Activated naive CD8-positive, alpha-beta T cell treated with anti-CD3 and anti-CD28 coated beads for 36 hours (primary cell): ENCODE data around the gene DPH6. TPM values are rescaled to one million over a fixed set of nuclear protein-coding genes. Genes with fewer than 3 reads are reported as not detected.

Source experiments
- DNase-seq: peaks from one replicate; pipeline ENCODE4 v3.0.0; 2021
- H3K27ac Mint-ChIP-seq: one replicate; pipeline ENCODE4 v1.8.0; 2022; ENCODE audit warnings: mild to moderate bottlenecking, moderate library complexity, mixed read lengths
- H3K27me3 Mint-ChIP-seq: one replicate; pipeline ENCODE4 v1.8.0; 2022; ENCODE audit warnings: mild to moderate bottlenecking, mixed read lengths
- H3K36me3 Mint-ChIP-seq: one replicate; pipeline ENCODE4 v1.8.0; 2021; ENCODE audit warnings: mild to moderate bottlenecking, mixed read lengths
- H3K4me1 Mint-ChIP-seq: one replicate; pipeline ENCODE4 v1.8.0; 2021; ENCODE audit warnings: mixed read lengths
- H3K4me3 Mint-ChIP-seq: one replicate; pipeline ENCODE4 v1.8.0; 2022; ENCODE audit warnings: mild to moderate bottlenecking, moderate library complexity, mixed read lengths
- H3K9me3 Mint-ChIP-seq: one replicate; pipeline ENCODE4 v1.8.0; 2022; ENCODE audit warnings: mixed read lengths
- total RNA-seq, 2 experiments: library from RNA; stranded (reverse); gene quantifications; one replicate each; pipeline ENCODE4 v1.2.3, GENCODE V29; 2021

Gene DPH6
- total RNA-seq, 2 experiments from 2014 or later = 9.8 to 13.1 TPM

DNA sequence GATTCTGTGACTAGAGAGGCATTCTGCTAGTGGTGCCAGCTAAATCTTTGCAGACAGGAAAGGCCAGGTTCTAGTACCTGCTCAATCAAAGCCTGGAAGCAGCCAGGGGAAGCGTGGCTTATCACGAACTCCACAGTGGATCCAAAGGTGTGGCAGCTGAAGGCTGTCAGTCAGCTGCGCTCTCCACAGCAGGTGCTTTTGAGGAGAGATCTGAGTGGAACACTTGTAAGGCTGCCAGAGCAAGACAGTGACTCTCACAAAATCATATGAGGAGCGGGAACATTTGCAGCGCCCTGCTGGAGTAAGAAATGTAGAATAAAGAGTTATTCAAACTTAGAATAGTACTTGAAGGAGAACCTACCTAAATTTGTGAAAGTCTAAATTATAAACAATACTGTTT, 5.0 kb upstream of the DPH6 start:
- Mint-ChIP-seq H3K27ac (no peak overlapping the region), H3K27me3 (no peaks in the 10 kb centered on the region), H3K36me3 (no peaks in the 10 kb centered on the region), H3K9me3 (no peaks in the 10 kb centered on the region), H3K4me1 (peaks cover 11% of the 10 kb centered on the region), H3K4me3 (no peak overlapping the region)
- no peak for DNase-seq

DNA sequence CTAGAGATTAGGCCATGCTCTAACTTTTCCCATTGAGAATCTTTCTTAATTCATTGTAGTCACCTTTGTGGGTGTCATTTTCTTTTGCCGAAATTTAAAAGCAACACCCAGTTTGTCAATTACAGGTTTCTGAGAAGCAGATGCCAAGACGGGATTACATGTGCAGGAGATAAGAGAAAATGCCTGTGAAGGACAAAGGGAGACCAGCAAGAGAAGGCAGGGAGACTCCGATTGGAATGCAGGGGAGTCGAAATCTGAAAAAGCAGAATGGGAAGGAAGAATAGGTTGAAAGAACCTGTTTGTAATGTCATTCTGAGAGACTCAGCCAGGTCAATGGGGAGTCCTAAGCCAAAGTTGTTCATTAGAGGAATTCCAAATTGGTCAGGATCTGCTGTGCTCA, 3.6 kb upstream of the DPH6 start:
- Mint-ChIP-seq H3K9me3 (no peaks in the 10 kb centered on the region), H3K27ac (no peak overlapping the region), H3K4me1 (peaks cover 14% of the 10 kb centered on the region), H3K36me3 (no peaks in the 10 kb centered on the region), H3K27me3 (no peaks in the 10 kb centered on the region), H3K4me3 (no peak overlapping the region)
- DNase-seq = no peak

DNA sequence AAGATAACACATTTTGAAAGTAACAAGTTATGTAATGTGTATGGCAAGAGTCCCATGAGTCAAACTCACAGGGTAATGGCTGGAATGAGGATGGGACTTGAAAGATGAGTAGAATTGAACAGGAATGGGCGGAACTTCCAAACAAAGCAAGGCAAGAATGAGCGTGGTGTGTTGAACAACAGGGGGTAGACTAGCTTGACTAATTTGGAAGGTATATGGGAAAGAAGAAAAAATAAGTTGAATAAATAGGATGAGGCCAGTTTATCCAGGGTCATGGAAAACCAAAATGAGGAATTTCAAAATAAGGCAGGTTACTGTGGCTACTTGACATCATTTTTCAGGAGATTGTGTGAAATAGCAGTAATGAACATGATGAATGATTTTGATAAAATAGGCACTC, 2.5 kb upstream of the DPH6 start:
- Mint-ChIP-seq H3K27me3 (no peaks in the 10 kb centered on the region), H3K4me3 (no peak overlapping the region), H3K27ac (no peak overlapping the region), H3K4me1 (peaks cover 15% of the 10 kb centered on the region), H3K9me3 (no peaks in the 10 kb centered on the region), H3K36me3 (no peaks in the 10 kb centered on the region)
- DNase-seq = no peak

- Mint-ChIP-seq H3K27ac (no peak overlapping the region), H3K4me3 (no peak overlapping the region), H3K9me3 (no peaks in the 10 kb centered on the region)
These were observed 1.9 kb upstream of the DPH6 start for GRCh38 chr15:35547775-35548364.

GRCh38 chr15:35546511-35547381, 781 bp upstream of the DPH6 start:
- H3K27ac Mint-ChIP-seq = peak overlapping the region; percentile 96
- no peak for DNase-seq

More at GRCh38 chr15:35547775-35548364, 1.9 kb upstream of the DPH6 start:
- no peaks in the 10 kb centered on the region for H3K36me3 Mint-ChIP-seq
- DNase-seq = no peak
- H3K4me1 Mint-ChIP-seq = peaks cover 15% of the 10 kb centered on the region
- no peaks in the 10 kb centered on the region for H3K27me3 Mint-ChIP-seq

DNA sequence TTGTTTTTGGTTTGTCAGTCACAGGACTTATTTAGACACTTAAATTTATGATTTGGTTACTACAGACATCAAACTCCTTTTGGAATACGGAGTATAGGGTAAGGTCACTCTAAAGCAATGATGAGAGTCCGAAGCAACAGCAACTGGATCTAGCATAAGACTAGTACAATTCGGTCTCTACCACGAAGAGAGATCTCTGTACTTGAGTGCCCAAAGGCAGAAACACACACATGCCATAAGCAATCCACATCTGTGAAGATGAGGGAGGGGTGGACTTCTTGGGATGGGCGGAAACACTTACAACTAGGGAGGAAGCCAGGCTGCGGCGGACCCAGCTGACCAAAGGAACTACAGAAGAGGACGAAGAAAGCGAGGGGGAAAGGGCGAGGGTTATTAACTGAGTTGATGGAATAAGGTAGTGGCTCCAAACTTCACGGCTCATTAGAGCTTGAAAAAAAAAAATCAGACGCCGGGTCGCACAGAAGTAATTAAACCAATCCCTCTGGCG, 595 bp downstream of the DPH6 start:
- Mint-ChIP-seq H3K27ac (peak overlapping the region; percentile 96), H3K4me3 (peak overlapping the region; percentile 90), H3K9me3 (no peaks in the 10 kb centered on the region), H3K36me3 (peaks cover 5% of the 10 kb centered on the region), H3K27me3 (no peaks in the 10 kb centered on the region), H3K4me1 (peaks cover 15% of the 10 kb centered on the region)
- peak; percentile 11 for DNase-seq

More at GRCh38 chr15:35546511-35547381, 781 bp upstream of the DPH6 start:
- peak overlapping the region; percentile 90 for H3K4me3 Mint-ChIP-seq
- H3K27me3 Mint-ChIP-seq = no peaks in the 10 kb centered on the region
- H3K36me3 Mint-ChIP-seq = no peaks in the 10 kb centered on the region
- H3K4me1 Mint-ChIP-seq = peaks cover 15% of the 10 kb centered on the region
- no peaks in the 10 kb centered on the region for H3K9me3 Mint-ChIP-seq

DNA sequence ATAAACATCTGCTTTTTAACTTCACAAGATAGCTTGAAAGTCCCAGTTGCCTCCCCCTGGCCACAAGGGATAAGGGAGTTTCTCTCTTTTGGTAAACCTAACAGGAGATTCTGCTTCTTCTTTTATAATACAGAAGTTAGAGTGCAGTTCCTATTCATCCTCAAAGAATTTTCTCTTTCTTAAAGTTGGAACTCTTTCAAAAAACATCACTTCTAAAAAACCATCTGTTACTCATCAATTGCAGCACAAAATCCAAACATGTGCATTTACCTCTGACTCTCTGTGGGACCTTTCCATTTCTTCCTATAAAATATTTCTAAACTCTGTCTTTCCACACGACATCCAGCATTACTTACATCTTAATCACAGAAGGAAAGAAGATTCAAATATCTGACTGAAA, 5.1 kb downstream of the DPH6 start:
- peaks cover 7% of the 10 kb centered on the region for H3K36me3 Mint-ChIP-seq
- no peak overlapping the region for H3K27ac Mint-ChIP-seq

DNA sequence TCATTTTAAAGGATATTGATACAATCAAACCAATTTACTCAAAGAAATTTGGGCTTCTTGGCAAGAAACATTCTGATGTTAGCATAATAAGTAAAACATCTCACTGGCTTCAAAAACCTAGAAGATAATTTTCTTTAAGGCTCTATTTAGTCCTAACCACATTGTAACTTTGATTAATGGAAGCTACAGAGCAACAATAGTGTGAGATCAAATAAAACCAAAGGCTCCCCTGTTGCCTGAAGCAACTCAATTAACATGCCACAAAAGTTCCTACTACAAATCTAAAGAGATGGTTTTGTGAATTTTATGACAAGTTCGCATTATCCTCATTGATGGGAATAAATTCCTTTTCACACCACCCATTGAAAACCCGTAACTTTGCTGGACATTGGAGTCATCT, 5.9 kb downstream of the DPH6 start:
- no peak for DNase-seq
- H3K27me3 Mint-ChIP-seq = no peaks in the 10 kb centered on the region
- H3K27ac Mint-ChIP-seq = no peak overlapping the region
- peaks cover 7% of the 10 kb centered on the region for H3K36me3 Mint-ChIP-seq
- H3K4me1 Mint-ChIP-seq = peaks cover 6% of the 10 kb centered on the region
- H3K4me3 Mint-ChIP-seq = no peak overlapping the region
- no peaks in the 10 kb centered on the region for H3K9me3 Mint-ChIP-seq

More for the DNA sequence above, 5.1 kb downstream of the DPH6 start:
- no peaks in the 10 kb centered on the region for H3K9me3 Mint-ChIP-seq
- no peak overlapping the region for H3K4me3 Mint-ChIP-seq
- H3K4me1 Mint-ChIP-seq = peaks cover 4% of the 10 kb centered on the region
- no peaks in the 10 kb centered on the region for H3K27me3 Mint-ChIP-seq
- no peak for DNase-seq

DNA sequence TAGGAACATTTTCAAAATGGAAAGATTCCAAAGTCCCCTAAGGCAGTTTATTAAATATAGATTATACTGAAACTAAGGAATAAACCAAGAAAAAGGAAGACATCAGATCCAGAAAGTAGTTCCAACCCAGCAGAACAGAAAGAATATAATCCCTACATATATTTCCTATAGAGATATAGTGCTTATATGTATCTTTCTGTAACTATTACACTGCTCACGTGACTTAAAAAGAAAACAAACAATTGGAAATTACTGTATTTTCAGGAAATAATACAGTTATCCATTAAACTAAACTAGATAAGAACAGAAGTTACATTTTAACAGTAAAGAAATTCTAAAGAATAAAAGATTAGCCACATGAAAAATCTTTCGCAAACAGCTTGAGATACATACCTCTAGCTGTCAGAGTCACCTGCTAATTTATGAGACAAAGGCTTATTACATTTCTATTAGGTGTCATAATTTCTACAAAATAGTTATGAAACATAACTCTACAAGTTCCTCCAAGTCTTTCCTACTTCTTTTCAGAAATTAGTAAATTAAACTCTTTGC, 10.5 kb downstream of the DPH6 start:
- Mint-ChIP-seq H3K4me1 (peaks cover 10% of the 10 kb centered on the region), H3K27ac (no peak overlapping the region), H3K4me3 (no peak overlapping the region), H3K27me3 (no peaks in the 10 kb centered on the region), H3K9me3 (no peaks in the 10 kb centered on the region), H3K36me3 (peaks cover 19% of the 10 kb centered on the region)
- DNase-seq = no peak

DNA sequence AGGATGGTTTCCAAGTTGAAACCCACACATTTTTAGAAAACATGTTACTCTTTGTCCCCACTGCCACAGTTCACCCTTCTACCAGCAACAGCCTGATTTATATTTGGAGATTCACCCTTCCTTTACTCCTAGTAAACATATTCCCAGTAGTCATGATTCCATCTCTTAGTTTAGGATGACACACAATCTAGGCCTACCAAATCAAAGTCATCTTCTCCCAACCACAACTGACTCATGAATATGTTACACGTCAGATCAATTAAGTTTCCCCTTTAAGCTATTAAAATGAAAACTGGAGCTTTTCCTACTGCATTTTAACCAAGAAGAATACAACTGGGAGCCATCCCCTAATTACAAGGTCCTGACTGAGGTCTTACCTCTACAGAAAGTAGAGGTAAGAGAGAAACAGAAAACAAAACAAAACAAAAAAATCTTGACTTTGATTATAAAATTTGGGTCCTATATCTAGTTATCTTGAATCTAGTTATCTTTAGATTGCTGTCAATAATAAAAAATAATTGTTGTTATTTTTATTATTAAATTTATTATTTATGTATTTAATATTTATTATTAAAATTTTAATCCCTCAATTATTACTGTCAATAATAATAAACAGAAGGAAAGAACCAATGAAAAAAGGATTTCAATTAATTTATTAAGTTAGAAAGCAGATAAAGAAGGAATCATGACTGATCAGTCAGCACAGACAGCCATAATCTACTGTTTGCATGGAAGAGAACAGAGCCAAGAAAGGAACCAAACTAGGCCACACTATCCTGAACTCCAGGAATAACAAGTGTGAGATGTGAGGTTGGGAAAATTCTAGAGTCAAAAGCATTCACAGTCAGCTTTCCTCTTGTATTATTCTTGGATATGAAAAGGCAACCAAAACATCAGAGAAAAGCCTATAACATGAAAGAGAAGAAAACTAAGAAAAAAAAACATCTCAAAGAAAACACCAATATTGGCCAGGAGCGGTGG, 12.5 kb downstream of the DPH6 start:
- Mint-ChIP-seq H3K27ac (no peak overlapping the region), H3K36me3 (peaks cover 36% of the 10 kb centered on the region), H3K27me3 (no peaks in the 10 kb centered on the region), H3K9me3 (peaks cover 7% of the 10 kb centered on the region), H3K4me3 (no peak overlapping the region), H3K4me1 (peaks cover 10% of the 10 kb centered on the region)
- no peak for DNase-seq

DNA sequence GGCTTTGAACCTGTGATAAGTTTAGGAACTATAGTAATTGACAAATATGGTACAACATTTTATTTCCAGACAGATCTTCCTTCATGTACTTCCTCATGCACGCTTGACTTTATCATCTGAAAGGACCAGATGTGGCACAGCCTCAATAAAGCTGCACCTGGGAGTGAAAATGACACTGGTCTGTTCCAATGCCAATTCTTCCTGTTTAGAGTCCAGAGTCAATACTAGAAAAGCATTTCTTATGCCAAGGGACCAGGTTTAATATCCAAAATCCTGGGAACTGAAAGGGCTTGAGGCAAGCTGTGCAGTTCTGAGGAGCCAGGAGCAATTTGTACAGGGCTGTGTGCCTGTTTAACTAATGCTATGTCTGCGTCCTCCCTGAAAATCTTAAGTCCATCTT, 15.3 kb downstream of the DPH6 start:
- peaks cover 10% of the 10 kb centered on the region for H3K4me1 Mint-ChIP-seq

DNA sequence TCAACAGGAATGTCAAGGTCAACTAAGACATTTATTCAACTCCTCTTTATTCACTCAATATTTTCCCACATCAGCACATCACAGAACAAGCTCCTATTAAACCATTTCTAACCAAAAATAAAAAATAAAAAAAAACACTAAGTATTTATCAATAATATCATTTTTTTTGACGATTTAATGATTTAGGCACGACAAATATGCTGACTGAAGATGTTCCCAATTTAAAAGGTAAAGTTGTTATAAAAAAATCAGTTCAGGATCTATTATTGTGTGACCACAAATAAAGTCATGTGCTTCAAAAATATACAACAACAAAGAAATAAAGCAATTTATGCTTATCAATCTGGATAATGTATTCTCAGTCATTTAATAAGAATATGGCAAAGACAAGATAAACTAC, 16.2 kb downstream of the DPH6 start:
- Mint-ChIP-seq H3K36me3 (peaks cover 33% of the 10 kb centered on the region), H3K4me3 (no peak overlapping the region), H3K4me1 (peaks cover 5% of the 10 kb centered on the region), H3K27ac (no peak overlapping the region), H3K9me3 (peaks cover 7% of the 10 kb centered on the region), H3K27me3 (no peaks in the 10 kb centered on the region)
- DNase-seq = no peak

More for the DNA sequence above, 15.3 kb downstream of the DPH6 start:
- Mint-ChIP-seq H3K36me3 (peaks cover 33% of the 10 kb centered on the region), H3K9me3 (peaks cover 7% of the 10 kb centered on the region), H3K27ac (no peak overlapping the region), H3K27me3 (no peaks in the 10 kb centered on the region), H3K4me3 (no peak overlapping the region)
- DNase-seq = no peak

GRCh38 chr15:35522061-35522460, 23.9 kb downstream of the DPH6 start:
- Mint-ChIP-seq H3K4me1 (peaks cover 4% of the 10 kb centered on the region), H3K27ac (no peak overlapping the region)

DNA sequence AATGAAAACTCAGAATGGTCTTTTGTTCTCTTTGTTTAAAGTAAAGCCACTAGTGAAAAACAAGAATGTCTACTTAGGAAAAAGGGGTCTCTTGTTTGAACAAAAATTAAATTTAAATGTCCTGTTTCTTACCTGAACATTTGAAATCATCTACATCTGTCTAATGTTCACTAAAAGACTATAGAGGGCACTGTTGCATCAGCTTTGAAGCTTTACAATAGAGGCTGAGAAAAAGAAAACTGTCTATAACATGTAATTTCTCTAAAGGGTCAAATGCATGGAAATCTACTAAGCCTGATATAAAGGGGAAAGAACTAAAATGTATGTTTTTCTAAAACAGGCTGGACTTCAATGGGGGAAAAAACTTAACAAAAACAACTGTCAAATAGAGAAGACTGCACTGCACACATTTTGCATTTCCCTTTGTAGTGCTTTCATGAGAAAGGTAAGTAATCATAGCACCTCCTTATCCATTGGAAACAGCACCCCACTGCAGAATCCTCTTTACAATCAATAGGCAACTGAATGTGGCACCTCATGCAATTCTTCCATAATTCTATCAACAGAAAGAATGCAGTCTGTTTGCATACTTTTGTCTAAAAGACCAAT, 26.3 kb downstream of the DPH6 start:
- H3K27me3 Mint-ChIP-seq = no peaks in the 10 kb centered on the region
- no peaks in the 10 kb centered on the region for H3K9me3 Mint-ChIP-seq
- no peak overlapping the region for H3K4me3 Mint-ChIP-seq
- peaks cover 2% of the 10 kb centered on the region for H3K36me3 Mint-ChIP-seq
- no peak overlapping the region for H3K27ac Mint-ChIP-seq
- DNase-seq = no peak
- H3K4me1 Mint-ChIP-seq = peaks cover 5% of the 10 kb centered on the region

More at GRCh38 chr15:35522061-35522460, 23.9 kb downstream of the DPH6 start:
- Mint-ChIP-seq H3K4me3 (no peak overlapping the region), H3K36me3 (peaks cover 2% of the 10 kb centered on the region), H3K9me3 (no peaks in the 10 kb centered on the region), H3K27me3 (no peaks in the 10 kb centered on the region)
- DNase-seq = no peak
